ENCODE results near the gene NPY5R. TPM values are rescaled to one million over a fixed set of nuclear protein-coding genes. Genes with fewer than 3 reads are reported as not detected.

NPY5R gene
- total RNA-seq, 3 donors from 2014 or later: 0.22 to 1.2 (median 0.25) TPM

DNA sequence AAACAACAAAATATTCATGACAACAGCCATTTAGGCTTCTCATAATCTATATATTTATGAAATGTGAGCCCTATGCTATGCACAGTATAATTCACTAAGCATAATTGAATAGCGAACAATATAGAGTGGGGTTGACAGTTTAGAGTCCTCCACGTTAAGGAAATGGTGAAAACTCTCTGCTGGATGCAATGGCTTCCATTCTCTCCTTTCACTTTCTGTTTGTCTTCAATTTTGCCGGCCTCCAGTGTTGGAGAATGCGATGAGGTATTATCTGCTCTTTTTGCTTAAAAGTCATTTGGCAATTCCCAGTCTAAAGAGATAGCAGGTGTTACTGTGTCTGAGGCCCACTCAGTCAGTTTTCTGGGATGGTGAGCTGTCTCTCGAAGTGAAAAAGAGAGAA lies 52.1 kb downstream of the NPY5R start:
- DNase-seq (no peak), ATAC-seq (no peak)
- TF ChIP-seq, protein P1, sequence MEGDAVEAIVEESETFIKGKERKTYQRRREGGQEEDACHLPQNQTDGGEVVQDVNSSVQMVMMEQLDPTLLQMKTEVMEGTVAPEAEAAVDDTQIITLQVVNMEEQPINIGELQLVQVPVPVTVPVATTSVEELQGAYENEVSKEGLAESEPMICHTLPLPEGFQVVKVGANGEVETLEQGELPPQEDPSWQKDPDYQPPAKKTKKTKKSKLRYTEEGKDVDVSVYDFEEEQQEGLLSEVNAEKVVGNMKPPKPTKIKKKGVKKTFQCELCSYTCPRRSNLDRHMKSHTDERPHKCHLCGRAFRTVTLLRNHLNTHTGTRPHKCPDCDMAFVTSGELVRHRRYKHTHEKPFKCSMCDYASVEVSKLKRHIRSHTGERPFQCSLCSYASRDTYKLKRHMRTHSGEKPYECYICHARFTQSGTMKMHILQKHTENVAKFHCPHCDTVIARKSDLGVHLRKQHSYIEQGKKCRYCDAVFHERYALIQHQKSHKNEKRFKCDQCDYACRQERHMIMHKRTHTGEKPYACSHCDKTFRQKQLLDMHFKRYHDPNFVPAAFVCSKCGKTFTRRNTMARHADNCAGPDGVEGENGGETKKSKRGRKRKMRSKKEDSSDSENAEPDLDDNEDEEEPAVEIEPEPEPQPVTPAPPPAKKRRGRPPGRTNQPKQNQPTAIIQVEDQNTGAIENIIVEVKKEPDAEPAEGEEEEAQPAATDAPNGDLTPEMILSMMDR (IDR thresholded peaks at IDR 0.05): no peak
- Histone ChIP-seq H3K36me3 (ENCODE audit: low read depth) (no peaks in the 10 kb centered on the region), H3K9me3 (no peaks in the 10 kb centered on the region), H3K4me3 (no peak overlapping the region), H3K4me1 (ENCODE audit: low read depth) (no peaks in the 10 kb centered on the region)
- intact Hi-C loops (cut with DNase I, micrococcal nuclease): no loop called here

- intact Hi-C loops (cut with DNase I, micrococcal nuclease): no loop called here
- Histone ChIP-seq H3K4me1 (ENCODE audit: low read depth) (no peaks in the 10 kb centered on the region), H3K4me3 (no peak overlapping the region), H3K9me3 (no peaks in the 10 kb centered on the region), H3K36me3 (ENCODE audit: low read depth) (no peaks in the 10 kb centered on the region)
- DNase-seq (no peak), ATAC-seq (no peak)
- TF ChIP-seq, protein P1 (IDR thresholded peaks at IDR 0.05): no peak
Observed at GRCh38 chr4:163398238-163398637, 54.5 kb downstream of the NPY5R start.

DNA sequence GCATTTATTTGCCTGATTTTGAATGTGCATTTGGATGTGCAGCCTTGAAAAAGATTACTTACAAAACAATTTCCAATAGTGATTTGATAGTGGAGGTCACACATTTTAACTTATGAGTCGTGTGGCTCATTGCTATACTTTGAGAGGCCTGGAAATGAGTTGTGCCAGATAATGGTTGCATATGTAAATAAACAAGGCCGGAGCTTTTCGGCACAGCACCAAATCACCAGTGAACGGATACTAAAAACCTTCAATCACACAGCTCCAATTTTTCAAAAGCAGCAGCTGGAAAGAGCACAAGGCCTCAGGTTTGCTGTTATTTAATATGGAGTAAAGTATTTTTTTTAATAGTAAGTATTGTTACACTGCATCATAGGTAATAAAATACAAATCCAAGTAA lies 57.2 kb downstream of the NPY5R start:
- TF ChIP-seq, protein P1 (IDR thresholded peaks at IDR 0.05): no peak
- no peak overlapping the region for H3K4me3 ChIP-seq
- intact Hi-C loops (cut with DNase I, micrococcal nuclease): no loop called here
- H3K4me1 ChIP-seq (ENCODE audit: low read depth): peaks cover 7% of the 10 kb centered on the region
- ATAC-seq (no peak), DNase-seq (no peak)
- H3K9me3 ChIP-seq: no peaks in the 10 kb centered on the region
- H3K36me3 ChIP-seq (ENCODE audit: low read depth): no peaks in the 10 kb centered on the region

Other genes starting within 250 kb of the NPY5R start
- gene NAF1, start 177.0 kb upstream of the NPY5R start, total RNA-seq: 10 to 100 TPM; 17.0 to 26.5 (median 18.0) TPM
- gene NPY1R, start 11.3 kb upstream of the NPY5R start, total RNA-seq: 10 to 100 TPM in 1 of 3 donors, 1 to 10 TPM in 2; 2.8 to 20.6 (median 5.5) TPM
- gene TKTL2, start 129.9 kb downstream of the NPY5R start, total RNA-seq: under 1 TPM in 2 of 3 donors, not detected in 1; 0.12 to 0.22 TPM
- 10 to 100 TPM; 19.0 to 21.6 (median 19.1) TPM for gene TMA16, start 150.8 kb downstream of the NPY5R start, total RNA-seq

All from mucosa of descending colon (tissue), 3 donors.